RWPE1 (cell line): ENCODE measurements around the gene SPRN.
A peak's percentile ranks its signal among the peaks of the same experiment; 100 is the strongest.
"Not testable (repeated sequence)": the region's sequence is repeated elsewhere in the genome, so short reads cannot be mapped to it uniquely, and the experiment has no call there.

ENCODE experiments used
- CTCF ChIA-PET: fragments of 350-600 bp; sonication (Branson Sonifier 250); formaldehyde crosslinking; extraction: SDS; loops from one replicate; lab custom pipeline; 2021; lab: Yijun Ruan, JAX
- POLR2A ChIA-PET: fragments of 400-600 bp; formaldehyde crosslinking; extraction: SDS; loops from one replicate; lab custom pipeline; 2020; ENCODE audit warnings: antibody characterized with exemption; ENCODE audit not compliant: low non-redundant PET; lab: Yijun Ruan, JAX
- DNase-seq: peaks from one replicate; pipeline ENCODE4 v3.0.0; 2012; ENCODE audit warnings: low spot score
- H3K27ac ChIP-seq: fragments of 450-650 bp; 2 replicates; pipeline ENCODE4 v1.5.1; 2017
- CTCF ChIP-seq: fragments of 450-650 bp; conservative IDR thresholded peaks from 2 replicates; pipeline ENCODE4 v1.5.1; 2017; ENCODE audit warnings: low read depth, mild to moderate bottlenecking

The SPRN gene

GRCh38 chr10:133377818-133378250, 46.6 kb downstream of the SPRN start:
- peak overlapping the region; percentile 79 for H3K27ac ChIP-seq
- POLR2A ChIA-PET, result no interaction called here
- DNase-seq, result no peak
- CTCF ChIA-PET, result interaction anchor here (0.5 to 1.0 kb wide), 2 partner anchors 48 to 64 kb away, joined by 3 to 4 read pairs; no protein-coding TSS in a partner anchor
- no peak for TF ChIP-seq CTCF

GRCh38 chr10:133377025-133377817, 47.2 kb downstream of the SPRN start:
- DNase-seq, result no peak
- CTCF ChIA-PET, result interaction anchor here (0.5 to 1.0 kb wide), 3 partner anchors 47 to 64 kb away, joined by 3 to 4 read pairs (median 3); no protein-coding TSS in a partner anchor
- TF ChIP-seq CTCF, result no peak
- POLR2A ChIA-PET, result no interaction called here
- H3K27ac ChIP-seq, result peak overlapping the region; percentile 79; the same call in 1 of the 2 replicates

- POLR2A ChIA-PET, H3K27ac ChIP-seq, DNase-seq: not testable (repeated sequence)
- CTCF ChIA-PET, result interaction anchor here (0.6 to 0.8 kb wide), 2 partner anchors 46 to 63 kb away, joined by 3 read pairs; no protein-coding TSS in a partner anchor
These were observed 48.2 kb downstream of the SPRN start for GRCh38 chr10:133376183-133376582.

- ChIA-PET POLR2A (no interaction called here), CTCF (no interaction called here)
- no peak overlapping the region for H3K27ac ChIP-seq
- TF ChIP-seq CTCF, result no peak
- no peak for DNase-seq
These were observed 48.9 kb downstream of the SPRN start for GRCh38 chr10:133375357-133376115.

GRCh38 chr10:133373174-133374090, 51.0 kb downstream of the SPRN start, which contains the start of gene ECHS1:
Gene ECHS1 (minus strand): TSS chr10:133373354. CDS start chr10:133373333, 21 bp downstream.
- ChIA-PET CTCF (interaction anchor here (0.5 kb wide), 1 partner anchor 45 kb away, joined by 3 read pairs; no protein-coding TSS in a partner anchor), POLR2A (interaction anchor here (1.0 to 1.6 kb wide), 2 partner anchors 12 to 18 kb away, joined by 4 read pairs; no protein-coding TSS in a partner anchor)
- no peak for TF ChIP-seq CTCF
- peak within 1 kb of the TSS; percentile 90 for H3K27ac ChIP-seq
- DNase-seq, result peak; percentile 98

GRCh38 chr10:133372507-133372906, 51.9 kb downstream of the SPRN start:
- TF ChIP-seq CTCF, result no peak
- ChIA-PET POLR2A (interaction anchor here (1.6 kb wide), 1 partner anchor 11 kb away, joined by 4 read pairs; no protein-coding TSS in a partner anchor), CTCF (interaction anchor here (1.5 kb wide), 1 partner anchor 43 kb away, joined by 6 read pairs; no protein-coding TSS in a partner anchor)
- DNase-seq, result no peak
- peak overlapping the region; percentile 48 for H3K27ac ChIP-seq
